HG03439 (cell line): Measurements from ENCODE around the gene C1QTNF7.

Source experiments
- ATAC-seq: cut with Tn5 transposase; IDR thresholded peaks from one replicate; pipeline ENCODE4 v1.9.1; 2021; ENCODE audit warnings: mild to moderate bottlenecking, moderate library complexity; ENCODE audit not compliant: unreplicated experiment

Gene C1QTNF7

GRCh38 chr4:15427701-15428100 is at the start of gene C1QTNF7:
Gene C1QTNF7 (plus strand): TSS chr4:15428033. CDS start chr4:15435744, 7,711 bp downstream.
- no peak for ATAC-seq

- no peak for ATAC-seq
These were observed 49.8 kb upstream of the C1QTNF7 start for GRCh38 chr4:15378062-15378461.

GRCh38 chr4:15378493-15378892 is 49.3 kb upstream of the C1QTNF7 start:
- ATAC-seq, result no peak

GRCh38 chr4:15381806-15382338 is 46.0 kb upstream of the C1QTNF7 start:
- no peak for ATAC-seq

GRCh38 chr4:15382669-15383273 is 45.1 kb upstream of the C1QTNF7 start:
- no peak for ATAC-seq

GRCh38 chr4:15385515-15385914 is 42.3 kb upstream of the C1QTNF7 start:
- ATAC-seq, result no peak

- no peak for ATAC-seq
These were observed 41.9 kb upstream of the C1QTNF7 start for GRCh38 chr4:15385928-15386327.

GRCh38 chr4:15390494-15390893 is 37.3 kb upstream of the C1QTNF7 start:
- ATAC-seq, result no peak

GRCh38 chr4:15392053-15392805 is 35.6 kb upstream of the C1QTNF7 start:
- no peak for ATAC-seq

GRCh38 chr4:15395311-15395710 is 32.5 kb upstream of the C1QTNF7 start:
- ATAC-seq, result no peak

GRCh38 chr4:15396157-15396800 is 31.6 kb upstream of the C1QTNF7 start:
- peak; percentile 67 for ATAC-seq

GRCh38 chr4:15398001-15398400 is 29.8 kb upstream of the C1QTNF7 start:
- no peak for ATAC-seq

- no peak for ATAC-seq
These were observed 29.1 kb upstream of the C1QTNF7 start for GRCh38 chr4:15398732-15399131.

- no peak for ATAC-seq
These were observed 27.6 kb upstream of the C1QTNF7 start for GRCh38 chr4:15400226-15400625.

GRCh38 chr4:15400981-15401671 is 26.7 kb upstream of the C1QTNF7 start:
- peak; percentile 48 for ATAC-seq

GRCh38 chr4:15402146-15402545 is 25.7 kb upstream of the C1QTNF7 start:
- ATAC-seq, result no peak

GRCh38 chr4:15402974-15403373 is 24.9 kb upstream of the C1QTNF7 start:
- no peak for ATAC-seq

- ATAC-seq, result no peak
These were observed 22.8 kb upstream of the C1QTNF7 start for GRCh38 chr4:15405018-15405417.

- ATAC-seq, result no peak
These were observed 17.1 kb upstream of the C1QTNF7 start for GRCh38 chr4:15410750-15411149.

GRCh38 chr4:15412461-15412860 is 15.4 kb upstream of the C1QTNF7 start:
- ATAC-seq, result no peak

GRCh38 chr4:15413010-15413622 is 14.7 kb upstream of the C1QTNF7 start:
- no peak for ATAC-seq
